Nephron progenitor cell (in vitro differentiated cells): ENCODE data around the gene RAD52.

Experiments used
- DNase-seq: peaks from one replicate; pipeline ENCODE4 v3.0.0; 2021
- H3K27ac Mint-ChIP-seq: 2 replicates; pipeline ENCODE4 v1.8.0; 2021; ENCODE audit warnings: mild to moderate bottlenecking, moderate library complexity, mixed read lengths
- H3K27me3 Mint-ChIP-seq: 2 replicates; pipeline ENCODE4 v1.8.0; 2021; ENCODE audit warnings: mild to moderate bottlenecking, low read depth, mixed read lengths; ENCODE audit not compliant: poor library complexity
- H3K36me3 Mint-ChIP-seq: 2 replicates; pipeline ENCODE4 v1.8.0; 2021; ENCODE audit warnings: low read depth, mixed read lengths
- H3K4me1 Mint-ChIP-seq: 2 replicates; pipeline ENCODE4 v1.8.0; 2021; ENCODE audit warnings: mixed read lengths
- H3K4me3 Mint-ChIP-seq: 2 replicates; pipeline ENCODE4 v1.8.0; 2021; ENCODE audit warnings: mild to moderate bottlenecking, moderate library complexity, mixed read lengths
- H3K9me3 Mint-ChIP-seq: 2 replicates; pipeline ENCODE4 v1.8.0; 2021; ENCODE audit warnings: mild to moderate bottlenecking, moderate library complexity, mixed read lengths
- CTCF ChIP-seq: fragments of 200-600 bp; sonication (generic); IDR thresholded peaks from 2 replicates; pipeline ENCODE4 v1.5.0; 2021; ENCODE audit warnings: antibody characterized with exemption

The RAD52 gene

GRCh38 chr12:971991-972390 is 22.5 kb upstream of the RAD52 start:
- TF ChIP-seq CTCF, result no peak
- Mint-ChIP-seq H3K27ac (no peak overlapping the region), H3K4me3 (no peak overlapping the region), H3K27me3 (no peaks in the 10 kb centered on the region), H3K9me3 (no peaks in the 10 kb centered on the region), H3K4me1 (no peaks in the 10 kb centered on the region), H3K36me3 (peaks cover 27% of the 10 kb centered on the region)
- no peak for DNase-seq

- Mint-ChIP-seq H3K27ac (no peak overlapping the region), H3K9me3 (no peaks in the 10 kb centered on the region), H3K36me3 (peaks cover 11% of the 10 kb centered on the region), H3K4me1 (no peaks in the 10 kb centered on the region), H3K27me3 (peaks cover 4% of the 10 kb centered on the region), H3K4me3 (no peak overlapping the region)
- TF ChIP-seq CTCF, result no peak
- DNase-seq, result no peak
Measured at GRCh38 chr12:969821-970220, 20.3 kb upstream of the RAD52 start.

DNA sequence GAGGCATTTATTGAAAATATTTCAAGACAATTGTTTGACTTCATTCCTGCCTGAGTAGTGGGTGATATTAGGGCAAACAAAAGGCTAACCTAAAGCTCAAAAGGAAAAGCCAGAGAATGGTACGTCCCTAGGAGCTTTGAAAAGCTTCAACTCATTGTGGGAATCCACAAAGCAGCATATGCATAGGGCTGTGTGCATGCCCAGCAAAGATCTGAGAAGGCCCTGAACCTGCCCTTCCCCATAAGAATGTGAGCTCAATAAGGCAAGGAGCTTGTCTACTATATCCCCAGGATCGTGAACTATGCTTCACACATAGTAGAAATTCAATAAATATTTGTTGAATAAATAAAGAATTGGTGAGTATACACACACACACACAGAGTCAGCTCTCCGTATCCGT is 19.1 kb upstream of the RAD52 start:
- no peak overlapping the region for H3K4me3 Mint-ChIP-seq
- H3K27ac Mint-ChIP-seq, result peak overlapping the region; percentile 32
- H3K27me3 Mint-ChIP-seq, result peaks cover 4% of the 10 kb centered on the region
- DNase-seq, result no peak
- peaks cover 13% of the 10 kb centered on the region for H3K36me3 Mint-ChIP-seq
- H3K4me1 Mint-ChIP-seq, result no peaks in the 10 kb centered on the region
- TF ChIP-seq CTCF, result no peak
- no peaks in the 10 kb centered on the region for H3K9me3 Mint-ChIP-seq

DNA sequence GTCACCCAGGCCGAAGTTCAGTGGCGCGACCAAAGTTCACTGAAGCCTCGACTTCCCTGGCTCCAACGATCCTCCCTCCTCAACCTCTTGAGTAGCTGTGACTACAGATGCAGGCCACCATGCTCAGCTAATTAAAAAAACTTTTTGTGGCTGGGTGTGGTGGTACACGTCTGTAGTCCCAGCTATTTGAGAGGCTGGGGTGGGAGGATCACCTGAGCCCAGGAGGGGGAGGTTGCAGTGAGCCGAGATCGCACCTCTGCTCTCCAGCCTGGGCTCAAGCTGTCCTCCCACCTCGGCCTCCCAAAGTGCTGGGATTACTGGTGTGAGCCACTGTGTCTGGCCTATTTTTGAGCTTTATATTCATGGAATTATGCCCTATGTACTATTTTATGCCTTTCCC is 18.1 kb upstream of the RAD52 start:
- H3K27me3 Mint-ChIP-seq, result peaks cover 4% of the 10 kb centered on the region
- no peak for DNase-seq
- peaks cover 6% of the 10 kb centered on the region for H3K36me3 Mint-ChIP-seq
- H3K4me3 Mint-ChIP-seq, result no peak overlapping the region
- no peaks in the 10 kb centered on the region for H3K9me3 Mint-ChIP-seq
- H3K4me1 Mint-ChIP-seq, result no peaks in the 10 kb centered on the region
- no peak for TF ChIP-seq CTCF
- no peak overlapping the region for H3K27ac Mint-ChIP-seq

DNA sequence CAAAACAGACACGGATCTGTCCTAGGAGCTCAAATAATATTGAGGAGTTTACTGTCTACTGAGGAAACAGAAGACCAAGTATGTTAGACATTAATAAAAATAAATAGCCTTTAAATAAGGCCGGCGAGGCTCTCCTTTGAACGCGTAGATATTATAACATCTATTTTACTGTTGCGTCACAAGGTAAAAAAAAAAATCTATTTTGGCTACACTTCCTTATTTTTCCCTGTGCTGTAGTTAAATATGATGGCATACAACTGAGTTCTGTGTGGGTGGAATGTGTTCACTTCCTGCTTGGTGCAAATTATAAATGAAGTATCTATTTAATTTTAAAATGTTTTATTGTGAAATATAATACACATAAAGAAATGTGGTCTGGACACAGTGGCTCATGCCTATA is 17.2 kb upstream of the RAD52 start:
- no peaks in the 10 kb centered on the region for H3K4me1 Mint-ChIP-seq
- H3K27me3 Mint-ChIP-seq, result peaks cover 4% of the 10 kb centered on the region
- no peak overlapping the region for H3K27ac Mint-ChIP-seq
- no peaks in the 10 kb centered on the region for H3K9me3 Mint-ChIP-seq
- no peak for DNase-seq
- peaks cover 9% of the 10 kb centered on the region for H3K36me3 Mint-ChIP-seq
- H3K4me3 Mint-ChIP-seq, result no peak overlapping the region
- no peak for TF ChIP-seq CTCF

DNA sequence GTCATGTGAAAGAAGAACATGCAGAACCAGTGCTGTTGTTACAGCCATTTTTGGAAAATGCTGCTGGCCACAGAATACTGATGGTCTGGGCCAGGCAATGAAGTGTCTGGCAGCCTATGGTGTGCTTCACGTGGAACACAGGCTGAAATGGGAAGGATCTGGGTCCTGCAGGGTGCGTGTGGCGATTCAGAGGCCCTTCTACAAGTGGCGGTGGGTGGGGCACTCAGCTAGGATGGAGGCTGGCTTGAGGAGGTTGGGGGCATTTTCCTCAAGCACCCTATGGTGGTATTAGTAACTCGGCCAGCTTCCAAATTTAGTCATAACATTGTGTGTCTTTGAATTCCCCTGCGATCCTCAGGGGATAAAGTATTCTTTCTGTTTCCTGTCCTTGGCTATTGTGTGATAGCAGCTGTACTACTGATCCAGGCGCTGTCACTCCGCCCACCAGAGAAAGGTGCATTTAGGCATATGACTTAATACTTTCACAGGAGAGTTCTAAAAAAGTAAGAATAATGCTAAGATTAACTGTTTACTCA is 9.2 kb upstream of the RAD52 start:
- H3K27ac Mint-ChIP-seq, result no peak overlapping the region
- no peak for DNase-seq
- no peaks in the 10 kb centered on the region for H3K27me3 Mint-ChIP-seq
- no peaks in the 10 kb centered on the region for H3K9me3 Mint-ChIP-seq
- H3K36me3 Mint-ChIP-seq, result peaks cover 7% of the 10 kb centered on the region
- TF ChIP-seq CTCF, result no peak
- H3K4me3 Mint-ChIP-seq, result no peak overlapping the region
- no peaks in the 10 kb centered on the region for H3K4me1 Mint-ChIP-seq
